Body of pancreas (tissue), 4 donors: Measurements from ENCODE around the gene KIF15.

Experiments
- POLR2A ChIP-seq, 3 donors: fragments of 450-650 bp; IDR thresholded peaks; one replicate each; pipeline ENCODE4 v1.6.1; 2016; ENCODE audit warnings: antibody characterized with exemption in 3 of 3, mild to moderate bottlenecking in 2 of 3
- TF ChIP-seq, protein P1 (sequence below), 7 experiments: fragments of 450-650 bp in 4 of 7; fragments of 200-600 bp in 3 of 7; sonication (generic) in 3 of 7; IDR thresholded peaks; one replicate each; pipeline ENCODE4 v1.5.1; 2016 to 2019; ENCODE audit warnings: antibody characterized with exemption in 7 of 7

DNA sequence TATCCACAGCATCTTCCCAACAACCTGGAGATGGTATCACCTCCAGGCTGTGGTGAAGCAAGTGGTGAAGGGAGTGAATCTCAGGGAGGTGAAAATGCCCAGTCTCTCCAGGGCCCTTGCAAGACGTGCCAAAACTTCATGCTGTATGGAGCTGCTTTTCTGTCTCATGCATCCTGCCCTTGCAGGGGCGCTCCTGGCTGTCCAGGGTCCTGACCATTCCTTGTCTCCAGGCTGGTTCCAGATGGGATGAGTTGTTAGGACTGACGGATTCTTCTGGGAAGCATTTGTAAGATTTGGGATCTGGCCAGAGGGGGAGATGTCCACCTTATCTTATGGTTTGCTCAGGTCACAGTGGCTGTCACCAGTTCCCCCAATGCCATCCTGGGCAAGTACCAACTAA lies 128.7 kb downstream of the KIF15 start:
- no peak for TF ChIP-seq POLR2A (IDR thresholded peaks at IDR 0.05)
- TF ChIP-seq, protein P1, sequence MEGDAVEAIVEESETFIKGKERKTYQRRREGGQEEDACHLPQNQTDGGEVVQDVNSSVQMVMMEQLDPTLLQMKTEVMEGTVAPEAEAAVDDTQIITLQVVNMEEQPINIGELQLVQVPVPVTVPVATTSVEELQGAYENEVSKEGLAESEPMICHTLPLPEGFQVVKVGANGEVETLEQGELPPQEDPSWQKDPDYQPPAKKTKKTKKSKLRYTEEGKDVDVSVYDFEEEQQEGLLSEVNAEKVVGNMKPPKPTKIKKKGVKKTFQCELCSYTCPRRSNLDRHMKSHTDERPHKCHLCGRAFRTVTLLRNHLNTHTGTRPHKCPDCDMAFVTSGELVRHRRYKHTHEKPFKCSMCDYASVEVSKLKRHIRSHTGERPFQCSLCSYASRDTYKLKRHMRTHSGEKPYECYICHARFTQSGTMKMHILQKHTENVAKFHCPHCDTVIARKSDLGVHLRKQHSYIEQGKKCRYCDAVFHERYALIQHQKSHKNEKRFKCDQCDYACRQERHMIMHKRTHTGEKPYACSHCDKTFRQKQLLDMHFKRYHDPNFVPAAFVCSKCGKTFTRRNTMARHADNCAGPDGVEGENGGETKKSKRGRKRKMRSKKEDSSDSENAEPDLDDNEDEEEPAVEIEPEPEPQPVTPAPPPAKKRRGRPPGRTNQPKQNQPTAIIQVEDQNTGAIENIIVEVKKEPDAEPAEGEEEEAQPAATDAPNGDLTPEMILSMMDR (IDR thresholded peaks at IDR 0.05) = no peak
